ENCODE data around the gene ZC3H7B. TPM values are rescaled to one million over a fixed set of nuclear protein-coding genes. Genes with fewer than 3 reads are reported as not detected.

Gene ZC3H7B
- polyA plus RNA-seq, 1 experiment: 59.4 TPM

DNA sequence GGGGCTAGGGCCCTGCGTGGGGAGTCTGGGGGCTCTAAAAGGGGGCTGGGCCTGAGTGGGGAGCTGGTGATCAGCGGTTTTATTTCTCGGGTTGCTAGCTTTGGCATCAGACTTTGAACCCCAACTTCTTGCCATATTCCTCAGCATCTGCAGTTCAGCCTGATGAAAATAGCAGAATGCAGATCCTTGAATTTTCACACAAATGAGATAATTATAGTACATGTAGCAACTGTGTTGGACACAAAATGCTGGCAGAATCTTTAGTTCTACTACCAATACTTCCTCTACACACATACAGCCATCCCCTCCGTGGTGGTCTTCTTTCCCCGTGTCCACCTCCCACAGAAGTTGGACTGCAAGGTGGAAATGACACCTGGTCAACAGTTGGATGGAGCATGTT, 1.5 kb downstream of the ZC3H7B start:
- no peak for DNase-seq (ENCODE audit: low read depth)
- TF ChIP-seq, protein P1, sequence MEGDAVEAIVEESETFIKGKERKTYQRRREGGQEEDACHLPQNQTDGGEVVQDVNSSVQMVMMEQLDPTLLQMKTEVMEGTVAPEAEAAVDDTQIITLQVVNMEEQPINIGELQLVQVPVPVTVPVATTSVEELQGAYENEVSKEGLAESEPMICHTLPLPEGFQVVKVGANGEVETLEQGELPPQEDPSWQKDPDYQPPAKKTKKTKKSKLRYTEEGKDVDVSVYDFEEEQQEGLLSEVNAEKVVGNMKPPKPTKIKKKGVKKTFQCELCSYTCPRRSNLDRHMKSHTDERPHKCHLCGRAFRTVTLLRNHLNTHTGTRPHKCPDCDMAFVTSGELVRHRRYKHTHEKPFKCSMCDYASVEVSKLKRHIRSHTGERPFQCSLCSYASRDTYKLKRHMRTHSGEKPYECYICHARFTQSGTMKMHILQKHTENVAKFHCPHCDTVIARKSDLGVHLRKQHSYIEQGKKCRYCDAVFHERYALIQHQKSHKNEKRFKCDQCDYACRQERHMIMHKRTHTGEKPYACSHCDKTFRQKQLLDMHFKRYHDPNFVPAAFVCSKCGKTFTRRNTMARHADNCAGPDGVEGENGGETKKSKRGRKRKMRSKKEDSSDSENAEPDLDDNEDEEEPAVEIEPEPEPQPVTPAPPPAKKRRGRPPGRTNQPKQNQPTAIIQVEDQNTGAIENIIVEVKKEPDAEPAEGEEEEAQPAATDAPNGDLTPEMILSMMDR (IDR thresholded peaks at IDR 0.05; ENCODE audit: insufficient read depth, low read depth, low read length): no peak

DNA sequence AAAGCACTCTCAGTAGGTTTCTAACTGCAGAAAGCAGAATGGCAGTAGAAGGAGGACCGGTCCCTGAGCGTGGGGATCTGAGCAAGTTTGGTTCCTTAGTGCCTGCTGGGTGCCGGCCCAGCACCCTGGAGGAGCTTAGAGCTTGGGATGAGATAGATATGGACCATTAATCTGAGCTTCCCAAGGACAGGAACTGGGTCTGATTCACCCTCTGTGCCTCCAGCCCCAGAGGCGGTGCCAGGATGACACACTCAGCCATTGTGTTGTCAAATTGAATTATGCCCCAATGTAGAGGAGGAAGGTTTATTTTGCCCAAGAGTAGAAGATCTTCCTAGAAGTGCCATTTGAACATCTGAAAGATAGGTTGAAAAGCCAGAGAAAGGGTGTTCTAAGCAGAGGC, 4.3 kb downstream of the ZC3H7B start:
- CTCF ChIA-PET: no interaction called here
- POLR2A ChIA-PET: no interaction called here

More for the DNA sequence above, 1.5 kb downstream of the ZC3H7B start:
- Histone ChIP-seq H3K4me3 (ENCODE audit: low read depth, low read length) (peak overlapping the region; percentile 63), H3K36me3 (ENCODE audit: control insufficient read depth, insufficient read depth, low read length) (0 out of 2 replicates have a peak, but pooled peaks cover 1% of the 10 kb centered on the region), H3K27me3 (ENCODE audit: control insufficient read depth, insufficient read depth, low read length) (no peaks in the 10 kb centered on the region)
- CTCF ChIA-PET: interaction anchor here (1.4 kb wide), 1 partner anchor 9 kb away, joined by 3 read pairs; no protein-coding TSS in a partner anchor
- POLR2A ChIA-PET: interaction anchor here (0.6 kb wide), 1 partner anchor 132 kb away, joined by 4 read pairs; no protein-coding TSS in a partner anchor

DNA sequence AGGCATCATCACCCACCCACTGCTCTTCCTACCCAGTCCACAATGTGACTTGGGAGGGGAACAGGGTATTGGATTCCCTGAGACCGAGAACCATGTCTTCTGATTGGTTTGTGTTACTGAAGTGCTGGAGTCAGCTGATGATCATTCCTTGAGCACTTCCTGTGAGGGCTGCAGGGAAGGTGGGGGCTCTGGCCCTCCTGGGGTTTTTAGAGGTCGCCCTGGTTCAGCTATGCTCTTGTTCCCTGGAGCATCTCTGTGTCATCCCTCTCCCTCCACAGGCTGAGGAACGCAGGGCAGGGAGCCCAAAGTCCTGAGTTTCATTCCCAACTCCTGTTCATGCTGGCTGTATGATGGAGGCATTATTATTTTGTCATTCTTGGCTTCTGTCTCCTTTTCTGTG, 6.7 kb downstream of the ZC3H7B start:
- TF ChIP-seq, protein P1 (IDR thresholded peaks at IDR 0.05; ENCODE audit: insufficient read depth, low read depth, low read length): no peak
- Histone ChIP-seq H3K27me3 (ENCODE audit: control insufficient read depth, insufficient read depth, low read length) (no peaks in the 10 kb centered on the region), H3K36me3 (ENCODE audit: control insufficient read depth, insufficient read depth, low read length) (peaks cover 5% of the 10 kb centered on the region), H3K4me3 (ENCODE audit: low read depth, low read length) (no peak overlapping the region)
- ChIA-PET POLR2A (no interaction called here), CTCF (interaction anchor here (1.0 kb wide), 1 partner anchor 110 kb away, joined by 3 read pairs; no protein-coding TSS in a partner anchor)
- DNase-seq (ENCODE audit: low read depth): no peak

More for the DNA sequence above, 4.3 kb downstream of the ZC3H7B start:
- Histone ChIP-seq H3K4me3 (ENCODE audit: low read depth, low read length) (no peak overlapping the region), H3K36me3 (ENCODE audit: control insufficient read depth, insufficient read depth, low read length) (peaks cover 5% of the 10 kb centered on the region), H3K27me3 (ENCODE audit: control insufficient read depth, insufficient read depth, low read length) (no peaks in the 10 kb centered on the region)
- TF ChIP-seq, protein P1 (IDR thresholded peaks at IDR 0.05; ENCODE audit: insufficient read depth, low read depth, low read length): no peak
- no peak for DNase-seq (ENCODE audit: low read depth)

DNA sequence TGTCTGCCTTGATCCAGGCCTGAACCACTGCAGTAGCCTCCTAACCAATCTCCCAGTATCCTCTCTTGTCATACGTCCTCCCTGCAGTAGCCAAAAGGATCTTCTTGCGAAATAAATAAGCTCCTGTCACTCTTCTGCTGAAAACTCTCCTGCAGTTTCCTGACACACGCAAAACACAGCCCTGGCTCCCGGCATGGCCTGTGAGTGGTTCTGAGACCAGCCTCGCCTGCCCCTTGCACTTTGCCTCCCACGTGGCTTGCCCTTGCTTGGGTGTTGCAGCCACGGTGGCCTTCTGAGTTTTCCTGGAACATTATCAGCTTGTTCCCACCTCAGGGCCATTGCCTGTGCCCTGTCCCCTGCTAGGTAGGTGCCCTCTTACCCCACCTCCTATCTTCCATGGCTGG, 7.2 kb downstream of the ZC3H7B start:
- H3K4me3 ChIP-seq (ENCODE audit: low read depth, low read length): no peak overlapping the region
- ChIA-PET CTCF (interaction anchor here (1.0 to 1.2 kb wide), 2 partner anchors 9 to 111 kb away, joined by 3 read pairs; no protein-coding TSS in a partner anchor), POLR2A (no interaction called here)
- H3K27me3 ChIP-seq (ENCODE audit: control insufficient read depth, insufficient read depth, low read length): no peaks in the 10 kb centered on the region
- peaks cover 5% of the 10 kb centered on the region for H3K36me3 ChIP-seq (ENCODE audit: control insufficient read depth, insufficient read depth, low read length)
- TF ChIP-seq, protein P1 (IDR thresholded peaks at IDR 0.05; ENCODE audit: insufficient read depth, low read depth, low read length): no peak
- DNase-seq (ENCODE audit: low read depth): no peak

DNA sequence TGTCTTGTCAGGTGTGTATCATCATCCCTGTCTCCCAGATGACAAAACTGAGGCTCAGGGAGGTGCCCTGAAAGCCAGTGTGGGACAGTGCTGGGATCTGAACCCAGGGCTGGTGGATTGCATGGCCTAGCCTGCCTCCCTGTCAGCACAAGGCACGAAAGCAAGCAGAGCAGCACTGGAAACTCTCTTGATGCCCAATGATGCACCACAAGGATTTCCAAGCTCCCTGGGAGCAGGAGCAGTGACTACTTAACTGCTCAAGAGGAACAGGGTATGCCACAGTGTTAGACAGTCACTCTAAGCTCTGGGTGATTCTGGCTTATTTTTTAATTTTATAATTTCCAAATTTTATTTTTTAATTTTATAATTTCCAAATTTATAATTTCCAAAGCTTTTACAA, 9.0 kb downstream of the ZC3H7B start:
- CTCF ChIA-PET: no interaction called here
- TF ChIP-seq, protein P1 (IDR thresholded peaks at IDR 0.05; ENCODE audit: insufficient read depth, low read depth, low read length): no peak
- no peaks in the 10 kb centered on the region for H3K27me3 ChIP-seq (ENCODE audit: control insufficient read depth, insufficient read depth, low read length)
- peaks cover 5% of the 10 kb centered on the region for H3K36me3 ChIP-seq (ENCODE audit: control insufficient read depth, insufficient read depth, low read length)
- DNase-seq (ENCODE audit: low read depth): no peak
- POLR2A ChIA-PET: no interaction called here
- no peak overlapping the region for H3K4me3 ChIP-seq (ENCODE audit: low read depth, low read length)
